DMS114 treated with DMSO at 0.1 percent for 48 hours (cell line): ENCODE data around the gene HNRNPA2B1.
A peak's percentile ranks its signal among the peaks of the same experiment; 100 is the strongest.
"Not testable (repeated sequence)": the region's sequence is repeated elsewhere in the genome, so short reads cannot be mapped to it uniquely, and the experiment has no call there.

Experiments used
- DNase-seq: peaks from one replicate; lab custom pipeline; 2025; ENCODE audit not compliant: unreplicated experiment; lab: John Stamatoyannopoulos, UW

HNRNPA2B1 gene

GRCh38 chr7:26185131-26185843 lies 15.3 kb downstream of the HNRNPA2B1 start:
- peak; percentile 30 for DNase-seq

GRCh38 chr7:26184281-26185101 lies 16.1 kb downstream of the HNRNPA2B1 start:
- DNase-seq: peak; percentile 32

GRCh38 chr7:26183545-26184280 lies 16.8 kb downstream of the HNRNPA2B1 start:
- no peak for DNase-seq

GRCh38 chr7:26182706-26183105 lies 17.8 kb downstream of the HNRNPA2B1 start:
- DNase-seq: no peak

GRCh38 chr7:26182283-26182682 lies 18.3 kb downstream of the HNRNPA2B1 start:
- DNase-seq: no peak

- no peak for DNase-seq
Observed at GRCh38 chr7:26181474-26182227, 18.9 kb downstream of the HNRNPA2B1 start.

- no peak for DNase-seq
Observed at GRCh38 chr7:26180792-26181198, 19.8 kb downstream of the HNRNPA2B1 start.

GRCh38 chr7:26179826-26180497 lies 20.6 kb downstream of the HNRNPA2B1 start:
- no peak for DNase-seq

- no peak for DNase-seq
Observed at GRCh38 chr7:26179422-26179821, 21.1 kb downstream of the HNRNPA2B1 start.

GRCh38 chr7:26178272-26178960 lies 22.1 kb downstream of the HNRNPA2B1 start:
- DNase-seq: no peak

- not testable (repeated sequence) for DNase-seq
Observed at GRCh38 chr7:26177269-26177668, 23.3 kb downstream of the HNRNPA2B1 start.

GRCh38 chr7:26176696-26177095 lies 23.9 kb downstream of the HNRNPA2B1 start:
- DNase-seq: not testable (repeated sequence)

- not testable (repeated sequence) for DNase-seq
Observed at GRCh38 chr7:26175903-26176302, 24.6 kb downstream of the HNRNPA2B1 start.

- no peak for DNase-seq
Observed at GRCh38 chr7:26172048-26172447, 28.5 kb downstream of the HNRNPA2B1 start.

GRCh38 chr7:26171601-26172000 lies 28.9 kb downstream of the HNRNPA2B1 start:
- DNase-seq: no peak

- DNase-seq: no peak
Observed at GRCh38 chr7:26170663-26171062, 29.9 kb downstream of the HNRNPA2B1 start.

GRCh38 chr7:26169271-26169670 lies 31.3 kb downstream of the HNRNPA2B1 start:
- no peak for DNase-seq

GRCh38 chr7:26168458-26169023 lies 32.0 kb downstream of the HNRNPA2B1 start:
- DNase-seq: no peak

- DNase-seq: no peak
Observed at GRCh38 chr7:26167303-26167934, 33.1 kb downstream of the HNRNPA2B1 start.
